Esophagus squamous epithelium (tissue), 5 donors: ENCODE measurements around the gene PSME3IP1. TPM values are rescaled to one million over a fixed set of nuclear protein-coding genes. Genes with fewer than 3 reads are reported as not detected.
A peak's percentile ranks its signal among the peaks of the same experiment; 100 is the strongest.

Experiments used
- DNase-seq: peaks from one replicate; lab custom pipeline; 2025; lab: John Stamatoyannopoulos, UW
- H3K27ac ChIP-seq, 4 donors: fragments of 200-600 bp; sonication (generic); one replicate each; pipeline ENCODE4 v1.5.1; 2016 to 2019; ENCODE audit warnings: mild to moderate bottlenecking in 1 of 4
- H3K27me3 ChIP-seq, 4 donors: fragments of 200-600 bp; sonication (generic); 1 replicate in 3 of 4; 2 replicates in 1 of 4; pipeline versions ENCODE4 v1.5.1 to v1.6.0; 2017 to 2021; ENCODE audit warnings: antibody characterized with exemption in 1 of 4
- H3K36me3 ChIP-seq, 3 donors: fragments of 200-600 bp; sonication (generic); one replicate each; pipeline ENCODE4 v1.5.1; 2016 to 2019
- H3K4me1 ChIP-seq, 3 donors: fragments of 200-600 bp; sonication (generic); one replicate each; pipeline ENCODE4 v1.5.1; 2017 to 2019
- H3K4me3 ChIP-seq, 4 donors: fragments of 200-600 bp; sonication (generic); 1 replicate in 3 of 4; 2 replicates in 1 of 4; pipeline ENCODE4 v1.5.1; 2016 to 2019; ENCODE audit warnings: mild to moderate bottlenecking in 2 of 4, moderate library complexity in 1 of 4
- H3K9me3 ChIP-seq, 3 donors: fragments of 200-600 bp; sonication (generic); one replicate each; pipeline ENCODE4 v1.5.1; 2016 to 2019
- CTCF ChIP-seq, 6 experiments: fragments of 450-650 bp in 4 of 6; fragments of 200-600 bp in 2 of 6; sonication (generic) in 2 of 6; IDR thresholded peaks; one replicate each; pipeline ENCODE4 v1.5.1; 2016 to 2019; ENCODE audit warnings: antibody characterized with exemption in 6 of 6, mild to moderate bottlenecking in 4 of 6, moderate library complexity in 4 of 6
- POLR2A ChIP-seq, 4 donors: fragments of 450-650 bp; IDR thresholded peaks; one replicate each; pipeline ENCODE4 v1.6.1; 2017; ENCODE audit warnings: antibody characterized with exemption in 4 of 4, mild to moderate bottlenecking in 4 of 4, moderate library complexity in 3 of 4
- WGBS, 2 donors: methylation state at CpG; one replicate each; pipeline ENCODE4 v1.1.5; 2018; 5-methylcytosine and 5-hydroxymethylcytosine counted together
- intact Hi-C: fragments of 100-400 bp; cut with DNase I; formaldehyde crosslinking; loops from one replicate; pipeline ENCODE4 v1.15.0; 2022
- total RNA-seq, 4 donors: library from RNA; depleted of rRNA; stranded (reverse); fragments of >200 nt; gene quantifications; one replicate each; pipeline ENCODE4 v1.1.0, GENCODE V29; 2016
- donor health status: DM: yes; HTN: yes; CAD: no.

The PSME3IP1 gene
- total RNA-seq, 4 donors from 2014 or later = 40.7 to 65.6 (median 51.3) TPM

- Histone ChIP-seq H3K4me3 (no peak overlapping the region), H3K36me3 (peaks cover 6 to 42% (median 9%) of the 10 kb centered on the region in 3 donors), H3K4me1 (peaks cover 19 to 34% (median 20%) of the 10 kb centered on the region in 3 donors), H3K27me3 (no peaks in the 10 kb centered on the region), H3K9me3 (no peaks in the 10 kb centered on the region), H3K27ac (no peak overlapping the region)
- 79 to 86% methylated on average over 8 of the region's 9 CpGs for WGBS, 2 donors
- no peak for DNase-seq
- TF ChIP-seq POLR2A (IDR thresholded peaks at IDR 0.05) (no peak), CTCF (IDR thresholded peaks at IDR 0.05) (no peak)
- intact Hi-C loops = no loop called here
Measured at GRCh38 chr16:57150682-57151330, 35.0 kb downstream of the PSME3IP1 start.

- intact Hi-C loops = no loop called here
- H3K4me3 ChIP-seq = no peak overlapping the region
- TF ChIP-seq POLR2A (IDR thresholded peaks at IDR 0.05) (no peak), CTCF (IDR thresholded peaks at IDR 0.05) (no peak)
- H3K27me3 ChIP-seq = no peaks in the 10 kb centered on the region
- DNase-seq = no peak
- 88 to 100% methylated on average over 1 to 2 of the region's 10 CpGs for WGBS, 2 donors
- peak overlapping the region in 1 of 4 donors; percentile 65 for H3K27ac ChIP-seq
- H3K9me3 ChIP-seq = no peaks in the 10 kb centered on the region
- peaks cover 3 to 28% (median 7%) of the 10 kb centered on the region in 3 donors for H3K36me3 ChIP-seq
- H3K4me1 ChIP-seq = peaks cover 19 to 45% (median 20%) of the 10 kb centered on the region in 3 donors
Measured at GRCh38 chr16:57149391-57149790, 36.4 kb downstream of the PSME3IP1 start.

GRCh38 chr16:57148481-57148880 is 37.4 kb downstream of the PSME3IP1 start:
- 87 to 92% methylated on average over 5 to 6 of the region's 6 CpGs for WGBS, 2 donors
- no peaks in the 10 kb centered on the region for H3K9me3 ChIP-seq
- H3K4me1 ChIP-seq = peaks cover 19 to 54% (median 20%) of the 10 kb centered on the region in 3 donors
- TF ChIP-seq POLR2A (IDR thresholded peaks at IDR 0.05) = no peak
- TF ChIP-seq CTCF (IDR thresholded peaks at IDR 0.05) = no peak
- intact Hi-C loops = no loop called here
- H3K4me3 ChIP-seq = no peak overlapping the region
- DNase-seq = no peak
- peaks cover 0 to 19% (median 0%) of the 10 kb centered on the region in 3 donors for H3K36me3 ChIP-seq
- no peaks in the 10 kb centered on the region for H3K27me3 ChIP-seq
- peak overlapping the region; percentile 62 to 81 (median 72) for H3K27ac ChIP-seq

- intact Hi-C loops = no loop called here
- Histone ChIP-seq H3K4me3 (no peak overlapping the region), H3K9me3 (no peaks in the 10 kb centered on the region), H3K4me1 (peaks cover 19 to 63% (median 20%) of the 10 kb centered on the region in 3 donors), H3K27me3 (no peaks in the 10 kb centered on the region), H3K36me3 (peaks cover 0 to 10% (median 0%) of the 10 kb centered on the region in 3 donors), H3K27ac (peak overlapping the region; percentile 62 to 81 (median 72))
- no peak for DNase-seq
- 14 to 15% methylated on average over 12 to 14 of the region's 14 CpGs for WGBS, 2 donors
- TF ChIP-seq POLR2A (IDR thresholded peaks at IDR 0.05) = no peak
- no peak for TF ChIP-seq CTCF (IDR thresholded peaks at IDR 0.05)
Measured at GRCh38 chr16:57147381-57148221, 38.2 kb downstream of the PSME3IP1 start.

- peaks cover 20 to 71% (median 24%) of the 10 kb centered on the region in 3 donors for H3K4me1 ChIP-seq
- H3K27me3 ChIP-seq = no peaks in the 10 kb centered on the region
- H3K4me3 ChIP-seq = no peak overlapping the region
- no peak for DNase-seq
- WGBS, 2 donors = 79 to 93% methylated on average over 2 of the region's 5 CpGs
- intact Hi-C loops = no loop called here
- H3K27ac ChIP-seq = peak overlapping the region in 3 of 4 donors; percentile 8 to 78 (median 42)
- H3K36me3 ChIP-seq = peaks cover 0 to 2% (median 0%) of the 10 kb centered on the region in 3 donors
- TF ChIP-seq CTCF (IDR thresholded peaks at IDR 0.05) (peak in 2 of 6 experiments; percentile 15 to 40), POLR2A (IDR thresholded peaks at IDR 0.05) (no peak)
- H3K9me3 ChIP-seq = no peaks in the 10 kb centered on the region
Measured at GRCh38 chr16:57146735-57147134, 39.1 kb downstream of the PSME3IP1 start.
